HG02840 (cell line): ENCODE measurements around the gene CAPN12.
"Not testable (repeated sequence)": the region's sequence is repeated elsewhere in the genome, so short reads cannot be mapped to it uniquely, and the experiment has no call there.

ENCODE experiments used
- ATAC-seq: cut with Tn5 transposase; IDR thresholded peaks from one replicate; pipeline ENCODE4 v1.9.1; 2021; ENCODE audit warnings: mild to moderate bottlenecking, moderate library complexity, moderate number of reproducible peaks; ENCODE audit not compliant: unreplicated experiment, low FRiP score

The CAPN12 gene

GRCh38 chr19:38744298-38744681 is at the start of gene CAPN12:
CAPN12 (minus strand) TSS chr19:38744474; CDS start chr19:38744165, 309 bp downstream.
- ATAC-seq: no peak

GRCh38 chr19:38793671-38794070 is 49.4 kb upstream of the CAPN12 start:
- no peak for ATAC-seq

- ATAC-seq: no peak
Observed at GRCh38 chr19:38793177-38793576, 48.9 kb upstream of the CAPN12 start.

GRCh38 chr19:38792250-38793111 is 48.2 kb upstream of the CAPN12 start:
- ATAC-seq: no peak

- ATAC-seq: peak; percentile 60
Observed at GRCh38 chr19:38791451-38792064, 47.3 kb upstream of the CAPN12 start.

- ATAC-seq: not testable (repeated sequence)
Observed at GRCh38 chr19:38790507-38791403, 46.5 kb upstream of the CAPN12 start.

GRCh38 chr19:38788478-38789243 is 44.4 kb upstream of the CAPN12 start, which contains the start of gene LGALS7B:
LGALS7B (plus strand) TSS chr19:38789200; CDS start chr19:38789227, 27 bp downstream.
- no peak for ATAC-seq

GRCh38 chr19:38786572-38787265 is 42.4 kb upstream of the CAPN12 start:
- no peak for ATAC-seq

- not testable (repeated sequence) for ATAC-seq
Observed at GRCh38 chr19:38786061-38786460, 41.8 kb upstream of the CAPN12 start.

GRCh38 chr19:38785187-38785699 is 41.0 kb upstream of the CAPN12 start:
- no peak for ATAC-seq

- no peak for ATAC-seq
Observed at GRCh38 chr19:38784224-38784623, 40.0 kb upstream of the CAPN12 start.

- ATAC-seq: not testable (repeated sequence)
Observed at GRCh38 chr19:38782212-38782611, 37.9 kb upstream of the CAPN12 start.

- ATAC-seq: no peak
Observed at GRCh38 chr19:38781058-38781457, 36.8 kb upstream of the CAPN12 start.

- ATAC-seq: no peak
Observed at GRCh38 chr19:38780443-38780842, 36.2 kb upstream of the CAPN12 start.

- ATAC-seq: no peak
Observed at GRCh38 chr19:38778733-38779132, 34.5 kb upstream of the CAPN12 start.

- ATAC-seq: no peak
Observed at GRCh38 chr19:38774181-38774950, 30.1 kb upstream of the CAPN12 start.

- no peak for ATAC-seq
Observed at GRCh38 chr19:38773469-38774177, 29.3 kb upstream of the CAPN12 start, which contains the start of gene LGALS7. LGALS7 (minus strand) TSS chr19:38773517; CDS start chr19:38773492, 25 bp downstream.

GRCh38 chr19:38771569-38771968 is 27.3 kb upstream of the CAPN12 start:
- ATAC-seq: not testable (repeated sequence)
